ENCODE measurements around the gene ADGB.

- no peak for TF ChIP-seq CTCF (IDR thresholded peaks at IDR 0.05; ENCODE audit: insufficient read depth, low read depth, low read length)
- no peak for TF ChIP-seq EZH2 (IDR thresholded peaks at IDR 0.05; ENCODE audit: insufficient read depth, low read length)
Observed at GRCh38 chr6:146833157-146833556, 234.4 kb downstream of the ADGB start.
